CD4-positive, alpha-beta T cell treated with Interleukin-17A for 4 hours (primary cell): ENCODE results near the gene CALHM5.

Experiments used
- DNase-seq: peaks from one replicate; pipeline ENCODE4 v3.0.0-alpha.2; 2020; ENCODE audit warnings: mixed read lengths

The CALHM5 gene

GRCh38 chr6:116556065-116556464 is 44.6 kb downstream of the CALHM5 start:
- DNase-seq: no peak

- DNase-seq: no peak
These were observed 45.5 kb downstream of the CALHM5 start for GRCh38 chr6:116556814-116557415.

- DNase-seq: no peak
These were observed 46.5 kb downstream of the CALHM5 start for GRCh38 chr6:116557893-116558292.

- no peak for DNase-seq
These were observed 48.7 kb downstream of the CALHM5 start for GRCh38 chr6:116560130-116560529.

- DNase-seq: peak; percentile 74
These were observed 50.1 kb downstream of the CALHM5 start for GRCh38 chr6:116561377-116562018.

- no peak for DNase-seq
These were observed 50.6 kb downstream of the CALHM5 start for GRCh38 chr6:116562019-116562403.

- no peak for DNase-seq
These were observed 51.2 kb downstream of the CALHM5 start for GRCh38 chr6:116562614-116563013.

DNA sequence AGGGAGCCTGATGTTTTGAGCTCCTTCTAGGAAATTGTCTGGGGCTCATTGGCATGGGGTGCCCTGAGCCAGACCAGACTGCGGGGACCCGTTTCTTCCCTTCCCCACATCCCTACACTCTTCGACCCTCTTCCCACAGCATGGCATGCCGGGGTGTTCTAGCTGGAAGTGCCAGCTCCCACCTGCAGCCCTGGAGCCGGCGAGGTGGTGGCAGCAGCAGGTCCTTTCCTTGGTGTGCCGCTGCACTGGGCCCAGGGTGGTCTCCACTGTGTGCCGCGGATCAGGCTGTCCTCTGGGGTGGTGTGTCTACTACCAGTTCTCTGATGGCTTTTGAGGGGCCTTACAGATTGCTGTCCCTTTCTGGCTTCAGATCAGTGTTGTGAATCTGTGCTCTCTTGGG is 52.4 kb downstream of the CALHM5 start:
- no peak for DNase-seq

DNA sequence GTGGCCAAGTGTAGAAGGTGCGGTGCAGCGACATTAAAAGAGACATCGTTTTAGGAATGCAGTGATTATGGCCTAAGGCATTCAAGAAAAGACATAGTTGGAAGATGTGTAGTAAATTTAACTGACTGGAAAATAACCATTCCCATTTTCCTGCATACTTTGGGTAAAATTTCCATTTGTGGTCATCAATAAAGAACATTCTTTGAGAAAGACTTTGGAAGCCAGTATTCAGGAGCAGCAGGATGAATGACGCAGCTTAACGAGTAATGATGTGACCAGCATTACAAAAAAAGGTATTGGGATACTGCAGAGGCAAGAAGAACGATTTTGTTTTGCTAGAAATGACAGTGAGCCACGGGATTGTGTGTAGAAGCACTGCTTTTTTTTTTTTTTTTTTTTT is 52.9 kb downstream of the CALHM5 start:
- DNase-seq: no peak

DNA sequence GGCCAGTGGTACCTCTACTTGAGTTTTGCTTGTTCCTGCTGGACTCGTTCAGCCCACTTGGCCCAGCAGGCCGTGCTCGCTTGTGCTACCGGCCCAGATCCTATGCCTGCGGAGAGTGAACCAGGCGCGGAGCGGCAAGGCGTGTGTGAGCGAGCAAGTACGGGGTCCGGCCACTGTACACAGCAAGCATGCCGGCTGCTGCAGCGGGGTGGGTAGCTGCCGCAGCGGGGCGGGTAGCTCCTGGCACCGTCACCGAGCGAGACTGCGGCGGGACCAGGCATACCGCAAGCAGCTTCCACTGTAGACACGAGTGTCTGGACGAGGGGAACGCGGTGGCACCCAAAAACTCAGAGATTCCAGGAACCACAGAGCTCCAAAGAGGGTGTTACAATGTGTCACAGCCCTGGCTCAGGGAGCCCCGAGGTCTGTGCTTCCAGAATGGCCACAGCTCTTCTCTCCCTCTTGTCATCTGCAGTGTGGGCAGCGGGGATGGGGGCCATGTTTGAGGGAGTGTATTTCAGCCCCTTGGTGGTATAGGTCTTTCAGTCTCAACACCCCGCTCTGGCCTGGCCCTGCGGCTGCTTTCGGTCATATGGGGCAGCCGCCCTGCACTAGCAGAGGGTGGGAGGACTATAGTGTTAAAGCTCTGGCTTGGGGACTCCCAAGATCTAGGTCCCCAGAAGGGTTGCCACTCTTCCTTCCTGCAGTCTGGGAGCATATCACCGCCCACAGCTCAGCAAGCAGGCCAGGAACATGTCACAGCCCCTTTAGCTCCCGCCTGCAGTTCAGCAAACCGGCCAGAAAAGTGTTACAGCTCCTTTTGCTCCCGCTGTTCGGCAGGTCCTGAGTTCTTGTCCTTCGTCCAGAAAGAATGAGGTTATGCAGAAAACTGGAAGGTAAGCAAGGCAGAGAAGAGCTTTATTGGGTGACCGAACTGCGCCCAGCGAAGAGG is 53.8 kb downstream of the CALHM5 start:
- peak; percentile 20 for DNase-seq

DNA sequence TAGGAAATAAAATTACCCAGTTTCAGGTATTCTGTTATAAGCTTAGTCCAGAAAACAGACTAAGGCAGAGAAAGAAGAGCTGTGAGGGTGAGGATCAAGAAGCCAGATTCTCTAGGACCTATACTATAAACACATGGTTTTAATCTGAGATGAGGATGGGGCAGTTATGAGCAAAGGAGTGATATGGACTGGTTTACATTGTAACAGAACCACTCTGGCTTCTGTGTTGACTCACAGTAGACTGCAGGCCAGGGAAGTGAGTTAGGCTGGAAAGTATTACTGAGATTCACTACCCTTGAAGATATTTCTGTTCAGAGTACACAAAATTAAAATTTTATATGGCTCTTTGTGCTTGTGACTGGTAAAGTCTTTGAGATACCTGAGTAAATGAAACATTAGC is 56.7 kb downstream of the CALHM5 start:
- DNase-seq: no peak

- DNase-seq: no peak
These were observed 57.6 kb downstream of the CALHM5 start for GRCh38 chr6:116568821-116569755.

GRCh38 chr6:116570856-116571682 is 59.6 kb downstream of the CALHM5 start, which contains the start of gene RWDD1:
RWDD1 (plus strand) TSS chr6:116571504; CDS start chr6:116571583, 79 bp downstream.
- peak; percentile 97 for DNase-seq

- no peak for DNase-seq
These were observed 60.2 kb downstream of the CALHM5 start for GRCh38 chr6:116571683-116572000.

- DNase-seq: peak; percentile 13
These were observed 60.7 kb downstream of the CALHM5 start for GRCh38 chr6:116572162-116572561.
